Fibroblast of the aortic adventitia (primary cell): ENCODE data around the gene ZBTB32. TPM values are rescaled to one million over a fixed set of nuclear protein-coding genes. Genes with fewer than 3 reads are reported as not detected.
A peak's percentile ranks its signal among the peaks of the same experiment; 100 is the strongest.
"Not testable (repeated sequence)": the region's sequence is repeated elsewhere in the genome, so short reads cannot be mapped to it uniquely, and the experiment has no call there.

ENCODE experiments used
- DNase-seq: peaks from one replicate; pipeline ENCODE4 v3.0.0-alpha.2; 2010; ENCODE audit warnings: low read depth
- H3K4me3 ChIP-seq: 2 replicates; pipeline ENCODE4 v1.5.1; 2011; ENCODE audit warnings: low read depth, mild to moderate bottlenecking, control low read depth, low read length, moderate library complexity
- total RNA-seq: library from RNA; depleted of rRNA; stranded (reverse); fragments of >200 nt; gene quantifications from 2 replicates; pipeline ENCODE4 v1.2.3, GENCODE V29; 2012; ENCODE audit warnings: low replicate concordance
- TF ChIP-seq, protein P1 (sequence below): IDR thresholded peaks from 2 replicates; pipeline ENCODE4 v1.5.1; 2011; ENCODE audit warnings: mild to moderate bottlenecking, low read length, control low read depth, inconsistent platforms; ENCODE audit not compliant: insufficient read depth

The ZBTB32 gene
- total RNA-seq, 1 donor: not detected

DNA sequence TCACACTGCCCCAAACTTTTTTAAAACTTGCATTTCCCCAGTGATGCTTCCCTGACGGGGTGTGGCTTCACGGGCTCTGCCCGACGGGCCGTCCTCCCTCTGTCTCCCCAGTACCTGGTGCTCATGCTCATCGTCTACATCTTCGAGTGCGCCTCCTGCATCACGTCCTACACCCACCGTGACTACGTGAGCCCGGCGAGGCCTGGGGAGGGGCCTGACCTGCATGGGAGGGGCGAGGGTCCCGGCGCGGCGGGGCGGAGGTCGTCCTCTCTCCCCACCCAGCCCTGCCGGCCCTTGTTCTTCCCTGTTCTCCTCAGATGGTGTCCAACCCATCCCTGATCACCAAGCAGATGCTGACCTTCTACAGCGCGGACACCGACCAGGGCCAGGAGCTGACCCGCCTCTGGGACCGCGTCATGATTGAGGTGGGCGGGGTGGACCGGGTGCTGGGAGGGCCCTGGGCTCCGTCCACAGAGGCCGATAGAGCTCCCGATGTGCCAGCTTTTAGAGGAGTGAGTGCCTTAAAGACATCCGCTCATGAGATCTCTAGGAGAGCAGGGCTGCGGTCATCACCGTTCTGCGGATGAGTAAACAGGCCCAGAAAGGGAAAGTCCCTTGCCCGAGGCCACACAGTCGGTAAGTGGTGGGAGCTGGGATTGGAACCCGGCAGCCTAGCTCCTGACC is 31.1 kb upstream of the ZBTB32 start:
- peak overlapping the region; percentile 53 for H3K4me3 ChIP-seq
- peak; percentile 48 for DNase-seq
- TF ChIP-seq, protein P1, sequence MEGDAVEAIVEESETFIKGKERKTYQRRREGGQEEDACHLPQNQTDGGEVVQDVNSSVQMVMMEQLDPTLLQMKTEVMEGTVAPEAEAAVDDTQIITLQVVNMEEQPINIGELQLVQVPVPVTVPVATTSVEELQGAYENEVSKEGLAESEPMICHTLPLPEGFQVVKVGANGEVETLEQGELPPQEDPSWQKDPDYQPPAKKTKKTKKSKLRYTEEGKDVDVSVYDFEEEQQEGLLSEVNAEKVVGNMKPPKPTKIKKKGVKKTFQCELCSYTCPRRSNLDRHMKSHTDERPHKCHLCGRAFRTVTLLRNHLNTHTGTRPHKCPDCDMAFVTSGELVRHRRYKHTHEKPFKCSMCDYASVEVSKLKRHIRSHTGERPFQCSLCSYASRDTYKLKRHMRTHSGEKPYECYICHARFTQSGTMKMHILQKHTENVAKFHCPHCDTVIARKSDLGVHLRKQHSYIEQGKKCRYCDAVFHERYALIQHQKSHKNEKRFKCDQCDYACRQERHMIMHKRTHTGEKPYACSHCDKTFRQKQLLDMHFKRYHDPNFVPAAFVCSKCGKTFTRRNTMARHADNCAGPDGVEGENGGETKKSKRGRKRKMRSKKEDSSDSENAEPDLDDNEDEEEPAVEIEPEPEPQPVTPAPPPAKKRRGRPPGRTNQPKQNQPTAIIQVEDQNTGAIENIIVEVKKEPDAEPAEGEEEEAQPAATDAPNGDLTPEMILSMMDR: no peak

DNA sequence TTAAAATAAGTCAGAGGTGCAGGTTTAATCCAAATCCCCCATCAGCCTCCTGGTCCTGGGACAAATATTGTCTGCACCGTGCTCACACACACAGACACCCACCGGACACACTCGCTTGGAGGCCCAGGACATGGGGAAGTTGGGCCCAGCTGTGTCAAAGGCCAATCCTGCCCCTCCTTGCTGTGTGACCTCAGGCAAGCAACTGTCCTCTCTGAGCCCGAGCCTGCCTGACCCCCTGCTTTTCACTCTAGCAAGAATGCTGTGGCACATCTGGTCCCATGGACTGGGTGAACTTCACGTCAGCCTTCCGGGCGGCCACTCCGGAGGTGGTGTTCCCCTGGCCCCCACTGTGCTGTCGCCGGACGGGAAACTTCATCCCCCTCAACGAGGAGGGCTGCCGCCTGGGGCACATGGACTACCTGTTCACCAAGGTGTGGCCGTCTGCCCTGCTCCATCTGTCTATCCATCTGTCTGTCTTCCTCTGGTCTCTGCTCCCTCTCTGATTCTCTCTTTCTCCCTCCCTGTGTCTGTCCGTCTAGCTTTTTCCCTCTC is 28.7 kb upstream of the ZBTB32 start:
- H3K4me3 ChIP-seq: no peak overlapping the region
- DNase-seq: no peak
- TF ChIP-seq, protein P1: no peak

DNA sequence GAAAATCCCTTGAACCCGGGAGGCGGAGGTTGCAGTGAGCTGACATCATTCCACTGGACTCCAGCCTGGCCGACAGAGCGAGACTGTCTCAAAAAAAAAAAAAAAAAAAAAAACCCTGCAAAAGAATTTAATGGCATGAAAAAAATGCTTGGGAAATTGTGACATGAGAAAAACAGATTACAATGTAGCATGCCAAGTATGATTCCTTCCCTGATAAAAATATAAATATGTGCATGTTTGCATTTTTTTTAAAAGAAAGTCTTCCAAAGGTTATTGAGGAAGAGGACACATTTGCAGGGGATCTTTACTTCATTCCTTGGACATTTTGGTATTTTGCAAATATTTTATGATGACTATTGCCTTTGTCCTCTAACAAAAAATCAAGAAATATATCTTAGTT is 14.5 kb upstream of the ZBTB32 start:
- peak; percentile 46 for DNase-seq
- TF ChIP-seq, protein P1: no peak
- no peak overlapping the region for H3K4me3 ChIP-seq

DNA sequence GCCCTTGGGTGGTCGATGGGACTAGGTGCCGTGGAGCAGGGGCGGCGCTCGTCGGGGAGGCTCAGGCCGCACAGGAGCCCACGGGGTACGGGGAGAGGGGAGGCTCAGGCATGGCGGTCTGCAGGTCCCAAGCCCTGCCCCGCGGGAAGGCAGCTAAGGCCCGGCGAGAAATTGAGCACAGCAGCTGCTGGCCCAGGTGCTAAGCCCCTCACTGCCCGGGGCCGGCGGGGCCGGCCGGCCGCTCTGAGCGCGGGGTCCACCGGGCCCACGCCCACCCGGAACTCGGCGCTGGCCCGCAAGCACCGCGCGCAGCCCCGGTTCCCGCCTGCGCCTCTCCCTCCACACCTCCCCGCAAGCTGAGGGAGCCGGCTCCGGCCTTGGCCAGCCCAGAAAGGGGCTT is 13.3 kb upstream of the ZBTB32 start:
- not testable (repeated sequence) for DNase-seq, H3K4me3 ChIP-seq

DNA sequence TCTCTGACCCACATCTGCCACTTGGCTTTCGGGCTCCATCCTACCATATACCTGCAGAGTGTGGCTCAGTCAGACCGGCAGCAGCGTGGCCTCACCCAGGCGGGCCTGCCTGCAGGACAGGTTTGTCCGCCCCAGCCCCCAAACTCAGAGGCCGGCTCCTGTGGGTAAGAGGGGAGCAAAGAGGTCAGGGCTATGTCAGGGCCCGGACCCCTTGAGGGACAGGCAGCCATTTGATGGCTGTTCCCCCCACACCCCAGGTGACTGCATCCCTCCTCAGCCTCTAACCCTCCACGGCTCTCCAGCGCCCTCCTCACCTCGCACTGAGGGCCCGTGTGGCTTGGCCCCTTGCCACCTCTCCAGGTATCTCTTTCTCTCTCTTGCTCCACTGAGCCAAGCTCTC is 12.3 kb upstream of the ZBTB32 start:
- no peak for DNase-seq
- no peak overlapping the region for H3K4me3 ChIP-seq
- TF ChIP-seq, protein P1: no peak

DNA sequence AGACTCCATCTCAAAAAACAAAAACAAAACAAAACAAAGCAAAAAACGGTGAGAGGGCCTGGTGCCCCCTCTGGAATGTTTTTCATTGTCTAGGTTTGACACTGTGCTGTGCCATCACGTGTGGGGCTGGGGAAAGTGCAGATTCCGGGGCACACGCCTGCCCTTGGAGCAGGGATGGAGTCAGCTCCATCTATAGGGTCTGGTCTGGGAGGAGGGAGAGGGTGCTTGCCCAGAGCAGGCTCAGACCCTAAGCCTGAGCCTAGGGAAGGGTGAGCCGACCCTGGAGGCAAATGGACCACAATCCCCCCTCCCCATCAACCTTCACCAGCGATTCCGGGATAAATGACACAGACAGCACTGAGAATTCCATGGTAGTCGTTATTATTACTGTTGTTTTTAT is 10.9 kb upstream of the ZBTB32 start:
- DNase-seq: no peak
- TF ChIP-seq, protein P1: no peak
- no peak overlapping the region for H3K4me3 ChIP-seq

DNA sequence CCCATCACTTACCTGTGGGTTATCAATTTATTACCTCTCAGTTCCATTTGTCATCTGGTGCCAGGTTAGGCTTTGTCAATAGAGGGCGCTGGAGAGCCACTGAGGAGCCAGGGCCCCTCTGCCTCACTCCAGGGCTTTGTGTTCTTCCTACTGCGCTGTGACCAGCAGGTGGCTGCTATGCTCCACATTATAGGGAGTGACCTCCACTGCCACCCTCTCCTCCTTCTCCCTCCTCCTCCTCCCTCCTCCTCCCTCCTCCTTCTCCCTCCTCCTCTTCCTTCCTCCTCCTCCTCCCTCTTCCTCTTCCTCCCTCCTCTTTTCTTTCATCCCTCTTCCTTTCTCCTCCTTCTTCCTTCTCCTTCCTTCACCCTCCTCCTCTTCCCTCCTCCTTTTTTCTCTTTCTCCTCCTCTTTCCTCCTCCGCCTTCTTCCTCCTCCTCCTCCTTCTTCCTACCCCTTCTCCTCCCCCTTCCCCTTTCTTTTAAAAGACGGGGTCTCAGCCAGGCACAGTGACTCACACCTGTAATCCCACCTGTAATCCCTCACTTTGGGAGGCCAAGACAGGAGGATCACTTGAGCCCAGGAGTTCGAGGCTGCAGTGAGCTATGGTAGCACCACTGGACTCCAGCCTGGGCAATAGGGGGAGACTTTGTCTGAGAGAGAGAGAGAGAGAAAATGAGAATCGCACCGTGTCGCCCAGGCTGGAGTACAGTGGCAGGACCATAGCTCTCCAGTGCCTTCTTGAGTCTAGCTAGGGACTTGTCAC is 10.3 kb upstream of the ZBTB32 start:
- no peak overlapping the region for H3K4me3 ChIP-seq
- TF ChIP-seq, protein P1: peak; percentile 99
- DNase-seq: peak; percentile 84
